ENCODE results near the gene MTUS2. TPM values are rescaled to one million over a fixed set of nuclear protein-coding genes. Genes with fewer than 3 reads are reported as not detected.

Gene MTUS2
- total RNA-seq, 1 donor from 2014 or later: 8.9 TPM

DNA sequence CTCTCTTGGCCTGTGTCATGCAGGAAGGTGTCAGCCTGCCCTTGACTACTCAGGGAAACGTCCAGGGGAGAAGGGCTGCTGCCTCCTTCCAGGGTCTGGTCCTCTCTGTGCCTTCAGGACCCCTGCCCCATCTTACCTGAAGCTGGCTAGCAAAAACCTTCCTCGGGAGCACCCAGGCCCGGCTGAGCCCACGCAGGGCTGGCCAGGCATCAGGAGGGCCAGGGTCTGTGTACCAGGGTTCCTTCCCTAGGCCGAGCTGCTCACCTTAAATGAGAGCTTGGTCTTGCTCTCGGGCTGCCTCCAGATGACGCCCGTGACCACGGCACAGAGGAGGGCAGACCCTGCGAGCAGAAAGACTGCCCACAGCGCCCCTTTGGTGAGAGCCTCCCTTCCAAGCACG lies 696.7 kb downstream of the MTUS2 start:
- Histone ChIP-seq H3K4me1 (peaks cover 3 to 6% of the 10 kb centered on the region in 2 donors), H3K9me3 (no peaks in the 10 kb centered on the region), H3K36me3 (peaks cover 43 to 56% of the 10 kb centered on the region in 2 donors), H3K27ac (no peak overlapping the region), H3K27me3 (no peaks in the 10 kb centered on the region), H3K4me3 (no peak overlapping the region)
- no peak for DNase-seq (ENCODE audit: low spot score in 2 of 2)
- intact Hi-C loops (cut with DNase I): no loop called here
- TF ChIP-seq CTCF (IDR thresholded peaks at IDR 0.05): no peak

GRCh38 chr13:29519921-29520320 lies 699.8 kb downstream of the MTUS2 start:
- peaks cover 46 to 54% of the 10 kb centered on the region in 2 donors for H3K36me3 ChIP-seq
- H3K4me3 ChIP-seq: no peak overlapping the region
- H3K4me1 ChIP-seq: peaks cover 3 to 10% of the 10 kb centered on the region in 2 donors
- intact Hi-C loops (cut with DNase I): loop anchor here (5.0 kb wide), 2 partner anchors 77 to 332 kb away; partner anchors contain the start of genes SLC7A1 and UBL3
- DNase-seq (ENCODE audit: low spot score in 2 of 2): no peak
- H3K27me3 ChIP-seq: no peaks in the 10 kb centered on the region
- TF ChIP-seq CTCF (IDR thresholded peaks at IDR 0.05): no peak
- no peak overlapping the region for H3K27ac ChIP-seq
- H3K9me3 ChIP-seq: no peaks in the 10 kb centered on the region

- no peaks in the 10 kb centered on the region for H3K27me3 ChIP-seq
- TF ChIP-seq CTCF (IDR thresholded peaks at IDR 0.05): no peak
- no peak for DNase-seq (ENCODE audit: low spot score in 2 of 2)
- intact Hi-C loops (cut with DNase I): loop anchor here (5.0 kb wide), 2 partner anchors 77 to 332 kb away; partner anchors contain the start of genes SLC7A1 and UBL3
- H3K27ac ChIP-seq: no peak overlapping the region
- no peaks in the 10 kb centered on the region for H3K9me3 ChIP-seq
- H3K4me1 ChIP-seq: peaks cover 3 to 10% of the 10 kb centered on the region in 2 donors
- no peak overlapping the region for H3K4me3 ChIP-seq
- H3K36me3 ChIP-seq: peaks cover 38 to 46% of the 10 kb centered on the region in 2 donors
Measured at GRCh38 chr13:29520671-29521070, 700.5 kb downstream of the MTUS2 start.

DNA sequence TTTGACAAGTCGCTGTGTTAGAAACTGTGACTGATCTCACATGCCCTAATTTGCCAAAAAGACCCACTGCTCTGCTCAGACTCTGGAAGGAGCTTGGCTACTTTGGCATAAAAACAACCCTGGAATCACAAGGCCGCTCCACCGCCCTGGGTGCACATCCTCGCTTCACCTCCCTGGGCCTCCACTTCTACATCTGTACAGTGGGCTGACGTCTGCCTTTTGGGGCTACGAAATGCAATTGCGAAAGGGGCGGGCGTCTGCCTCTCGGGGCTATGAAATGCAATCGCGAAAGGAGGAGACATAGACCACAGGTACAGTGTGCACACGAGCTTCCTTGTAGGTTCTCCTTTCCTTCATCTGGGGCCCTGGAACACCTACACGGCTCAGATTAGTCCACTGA lies 701.2 kb downstream of the MTUS2 start:
- no peak for DNase-seq (ENCODE audit: low spot score in 2 of 2)
- peaks cover 31 to 41% of the 10 kb centered on the region in 2 donors for H3K36me3 ChIP-seq
- peaks cover 3 to 10% of the 10 kb centered on the region in 2 donors for H3K4me1 ChIP-seq
- H3K9me3 ChIP-seq: no peaks in the 10 kb centered on the region
- H3K27me3 ChIP-seq: no peaks in the 10 kb centered on the region
- no peak overlapping the region for H3K4me3 ChIP-seq
- H3K27ac ChIP-seq: peak overlapping the region; percentile 44 to 50
- no peak for TF ChIP-seq CTCF (IDR thresholded peaks at IDR 0.05)
- intact Hi-C loops (cut with DNase I): loop anchor here (5.0 kb wide), 2 partner anchors 76 to 331 kb away; partner anchors contain the start of genes SLC7A1 and UBL3

DNA sequence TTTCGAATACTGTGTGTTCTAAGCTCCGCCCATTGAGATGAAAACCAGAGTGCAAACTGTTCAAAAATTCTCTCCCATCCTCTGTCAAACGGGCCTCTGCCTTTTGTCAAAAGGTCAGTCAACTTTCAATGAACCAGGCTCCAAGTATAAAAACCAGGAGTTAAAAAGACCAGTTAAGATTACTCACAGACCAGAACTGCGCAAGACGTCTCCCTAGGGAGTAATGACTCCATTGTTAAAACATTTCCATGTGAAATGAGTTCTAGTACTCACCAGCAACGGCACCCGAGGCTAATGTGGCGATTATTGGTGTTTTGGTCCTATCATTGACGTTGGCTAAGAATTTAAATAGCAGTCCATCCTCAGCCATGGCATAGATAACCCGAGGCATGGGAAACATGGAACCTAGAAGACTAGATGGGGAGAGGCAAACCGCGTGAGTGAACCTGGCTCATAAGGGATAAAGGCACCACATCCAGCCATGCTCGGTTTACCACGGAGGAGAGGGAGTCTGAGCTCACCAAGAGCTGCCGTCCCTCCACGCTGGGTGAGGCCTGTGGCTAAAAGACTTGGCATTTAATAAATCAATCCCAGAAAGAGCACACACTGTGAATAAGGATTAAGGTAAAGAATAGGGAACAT lies 702.0 kb downstream of the MTUS2 start:
- Histone ChIP-seq H3K36me3 (peaks cover 23 to 41% of the 10 kb centered on the region in 2 donors), H3K27ac (peak overlapping the region; percentile 50 to 65), H3K9me3 (no peaks in the 10 kb centered on the region), H3K4me1 (peaks cover 3 to 10% of the 10 kb centered on the region in 2 donors), H3K27me3 (no peaks in the 10 kb centered on the region), H3K4me3 (no peak overlapping the region)
- peak in 1 of 2 donors; percentile 89 for DNase-seq (ENCODE audit: low spot score in 2 of 2)
- TF ChIP-seq CTCF (IDR thresholded peaks at IDR 0.05): no peak
- intact Hi-C loops (cut with DNase I): loop anchor here (1.0 to 5.0 kb wide), 3 partner anchors 75 to 402 kb away; partner anchors contain the start of genes SLC7A1 and UBL3

All from ascending aorta (tissue), 2 donors.